GM12801 (cell line): Measurements from ENCODE around the gene SLC7A10.

ENCODE experiments used
- TF ChIP-seq, protein P1 (sequence below): IDR thresholded peaks from one replicate; pipeline ENCODE4 v1.5.1; 2011; ENCODE audit warnings: control low read depth; ENCODE audit not compliant: insufficient read length; ENCODE audit errors: extremely low read depth

SLC7A10 gene

DNA sequence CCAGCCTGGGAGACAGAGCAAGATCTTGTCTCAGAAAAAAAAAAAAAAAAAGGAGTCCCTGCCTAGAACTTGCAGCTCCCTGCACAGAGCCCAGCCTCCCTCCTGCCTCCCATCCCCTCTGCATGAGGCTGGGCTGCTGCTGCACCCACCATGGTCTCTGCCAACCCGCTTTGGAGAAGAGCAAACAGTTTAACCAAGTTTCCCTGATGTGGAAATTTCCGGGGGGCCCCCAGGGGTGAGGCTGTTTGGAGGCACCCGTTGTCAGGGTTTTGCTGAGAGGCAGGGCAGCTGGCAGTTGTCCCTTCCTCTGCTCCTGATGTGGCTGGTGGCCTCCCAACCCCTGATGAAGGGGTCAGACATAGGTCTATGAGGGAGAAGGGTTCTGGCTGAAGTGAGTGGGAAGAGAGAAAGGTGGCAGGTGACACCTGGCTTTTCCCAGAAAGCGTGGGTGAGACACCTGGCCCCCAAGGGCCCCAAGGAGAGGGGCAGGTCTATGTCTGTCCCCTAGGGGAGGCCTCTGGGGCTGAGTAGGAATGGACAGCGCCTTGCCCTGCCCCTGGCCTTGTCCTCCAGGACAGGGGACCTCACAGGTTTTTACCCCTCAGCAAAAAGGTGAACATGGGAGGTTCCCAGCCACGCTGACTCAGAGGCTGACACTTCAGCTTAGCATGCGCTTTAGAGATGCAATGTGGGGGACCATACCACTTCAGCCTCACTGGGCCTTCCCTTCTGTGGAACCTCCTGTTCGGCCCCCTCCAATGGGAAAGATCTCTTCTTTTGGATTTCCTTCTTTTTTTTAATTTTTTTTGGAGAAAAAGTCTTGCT lies 26.0 kb downstream of the SLC7A10 start:
- TF ChIP-seq, protein P1, sequence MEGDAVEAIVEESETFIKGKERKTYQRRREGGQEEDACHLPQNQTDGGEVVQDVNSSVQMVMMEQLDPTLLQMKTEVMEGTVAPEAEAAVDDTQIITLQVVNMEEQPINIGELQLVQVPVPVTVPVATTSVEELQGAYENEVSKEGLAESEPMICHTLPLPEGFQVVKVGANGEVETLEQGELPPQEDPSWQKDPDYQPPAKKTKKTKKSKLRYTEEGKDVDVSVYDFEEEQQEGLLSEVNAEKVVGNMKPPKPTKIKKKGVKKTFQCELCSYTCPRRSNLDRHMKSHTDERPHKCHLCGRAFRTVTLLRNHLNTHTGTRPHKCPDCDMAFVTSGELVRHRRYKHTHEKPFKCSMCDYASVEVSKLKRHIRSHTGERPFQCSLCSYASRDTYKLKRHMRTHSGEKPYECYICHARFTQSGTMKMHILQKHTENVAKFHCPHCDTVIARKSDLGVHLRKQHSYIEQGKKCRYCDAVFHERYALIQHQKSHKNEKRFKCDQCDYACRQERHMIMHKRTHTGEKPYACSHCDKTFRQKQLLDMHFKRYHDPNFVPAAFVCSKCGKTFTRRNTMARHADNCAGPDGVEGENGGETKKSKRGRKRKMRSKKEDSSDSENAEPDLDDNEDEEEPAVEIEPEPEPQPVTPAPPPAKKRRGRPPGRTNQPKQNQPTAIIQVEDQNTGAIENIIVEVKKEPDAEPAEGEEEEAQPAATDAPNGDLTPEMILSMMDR: no peak

DNA sequence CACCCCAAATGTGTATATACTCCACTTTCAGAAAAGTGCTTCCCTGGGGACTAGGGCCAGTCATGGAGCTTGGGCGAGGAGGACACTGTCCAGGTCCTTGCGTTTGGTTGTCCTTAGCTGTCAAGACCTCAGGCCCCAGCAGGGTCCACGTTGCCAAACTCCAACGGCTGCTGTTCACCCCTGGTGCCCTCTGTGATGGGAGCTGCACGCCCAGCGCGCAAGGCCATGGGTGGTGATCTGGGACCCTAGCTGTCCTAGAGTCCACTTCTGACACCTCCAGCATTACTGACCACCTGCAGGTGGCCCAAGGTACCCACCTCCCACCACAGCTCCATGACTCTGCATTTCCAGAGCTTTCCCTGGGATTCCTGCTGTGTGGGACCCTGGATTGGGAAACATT lies 27.5 kb downstream of the SLC7A10 start:
- TF ChIP-seq, protein P1: no peak

DNA sequence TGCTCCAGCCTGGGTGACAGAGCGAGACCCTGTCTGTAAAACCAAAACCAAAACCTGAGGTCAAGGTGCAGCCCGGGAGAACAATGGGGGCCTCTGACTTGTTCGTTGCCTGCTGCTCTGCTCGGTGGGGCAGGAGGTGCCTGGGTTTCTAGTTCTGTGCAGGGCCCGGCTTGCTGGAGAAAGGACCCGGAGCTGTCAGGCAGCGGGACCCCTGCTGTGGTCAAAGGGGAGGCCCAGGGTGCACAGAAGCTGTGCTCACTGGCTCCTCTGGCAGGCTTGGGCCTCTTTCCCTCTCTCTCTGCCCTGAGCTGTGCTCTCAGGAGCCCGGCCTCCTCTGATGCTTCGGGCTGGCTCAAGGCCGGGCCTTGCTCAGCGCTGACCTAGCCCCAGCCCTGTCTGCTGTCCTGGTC lies 28.1 kb downstream of the SLC7A10 start:
- TF ChIP-seq, protein P1: no peak

DNA sequence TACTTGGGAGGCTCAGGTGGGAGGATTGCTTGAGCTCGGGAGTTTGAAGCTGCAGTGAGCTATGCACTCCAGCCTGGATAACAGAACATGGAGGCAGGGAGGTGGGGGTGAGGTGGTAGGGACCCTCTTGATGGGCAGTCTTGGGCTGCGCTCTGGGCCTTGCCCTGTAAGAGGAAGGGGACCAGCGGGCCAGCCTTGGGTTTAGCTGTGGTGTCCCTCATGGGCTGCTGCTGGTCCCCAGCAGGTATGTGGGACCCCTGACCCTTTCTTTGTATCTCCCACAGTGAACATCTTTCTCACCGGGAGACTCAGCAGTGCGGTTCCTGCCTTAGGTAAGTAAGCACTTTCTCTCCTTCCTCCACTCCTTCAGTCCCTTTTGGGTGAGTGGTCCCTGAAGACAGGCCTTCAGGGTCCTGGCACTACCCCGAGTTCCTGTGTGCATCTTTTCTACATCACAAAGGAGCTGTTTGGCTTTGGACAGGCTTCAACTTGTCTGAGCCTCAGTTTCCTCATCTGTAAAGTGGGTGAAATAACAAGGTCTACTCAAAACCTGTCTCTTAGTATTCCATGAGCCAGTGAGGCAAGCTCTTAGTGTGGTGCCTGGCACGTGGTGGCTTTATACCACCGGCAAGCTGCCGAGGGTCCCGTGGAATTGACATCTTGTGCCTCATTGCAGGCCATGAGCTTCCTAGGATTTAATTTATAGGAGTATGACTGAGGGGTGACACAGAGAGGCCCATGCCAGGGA lies 29.0 kb downstream of the SLC7A10 start:
- TF ChIP-seq, protein P1: no peak

DNA sequence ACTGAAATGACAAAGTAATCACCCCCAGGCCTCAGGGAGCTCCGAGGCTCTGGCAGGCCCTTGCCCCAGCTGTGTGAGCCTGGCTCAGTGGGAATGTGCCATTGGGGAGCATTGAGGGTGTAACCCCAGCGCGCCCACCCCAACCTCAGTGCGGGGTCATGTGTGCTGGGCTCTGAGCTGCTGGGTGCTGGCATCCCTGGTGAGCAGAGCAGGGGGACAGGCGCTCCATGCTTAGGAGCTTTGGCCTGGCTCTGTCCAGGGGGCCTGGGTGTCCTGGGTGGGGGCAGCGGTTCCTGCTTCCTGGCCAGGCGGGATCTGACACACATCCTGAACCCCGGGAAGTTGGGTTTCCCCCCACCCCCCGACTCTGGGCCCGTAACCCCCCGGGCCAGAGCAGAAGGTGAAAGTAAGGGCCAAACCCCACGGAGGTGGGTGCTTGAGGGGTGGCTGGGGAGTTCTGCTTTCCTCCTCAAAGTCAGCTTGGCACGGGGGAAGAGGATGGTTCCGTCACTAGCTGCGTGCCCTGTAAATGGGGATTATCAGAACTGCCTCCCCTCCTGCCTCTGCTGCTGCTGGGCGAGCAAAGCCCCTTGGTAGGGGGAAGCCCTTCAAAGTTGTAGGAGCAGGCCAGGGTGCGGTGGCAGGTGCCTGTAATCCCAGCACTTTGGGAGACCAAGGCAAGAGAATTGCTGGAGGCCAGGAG lies 29.9 kb downstream of the SLC7A10 start:
- TF ChIP-seq, protein P1: no peak

DNA sequence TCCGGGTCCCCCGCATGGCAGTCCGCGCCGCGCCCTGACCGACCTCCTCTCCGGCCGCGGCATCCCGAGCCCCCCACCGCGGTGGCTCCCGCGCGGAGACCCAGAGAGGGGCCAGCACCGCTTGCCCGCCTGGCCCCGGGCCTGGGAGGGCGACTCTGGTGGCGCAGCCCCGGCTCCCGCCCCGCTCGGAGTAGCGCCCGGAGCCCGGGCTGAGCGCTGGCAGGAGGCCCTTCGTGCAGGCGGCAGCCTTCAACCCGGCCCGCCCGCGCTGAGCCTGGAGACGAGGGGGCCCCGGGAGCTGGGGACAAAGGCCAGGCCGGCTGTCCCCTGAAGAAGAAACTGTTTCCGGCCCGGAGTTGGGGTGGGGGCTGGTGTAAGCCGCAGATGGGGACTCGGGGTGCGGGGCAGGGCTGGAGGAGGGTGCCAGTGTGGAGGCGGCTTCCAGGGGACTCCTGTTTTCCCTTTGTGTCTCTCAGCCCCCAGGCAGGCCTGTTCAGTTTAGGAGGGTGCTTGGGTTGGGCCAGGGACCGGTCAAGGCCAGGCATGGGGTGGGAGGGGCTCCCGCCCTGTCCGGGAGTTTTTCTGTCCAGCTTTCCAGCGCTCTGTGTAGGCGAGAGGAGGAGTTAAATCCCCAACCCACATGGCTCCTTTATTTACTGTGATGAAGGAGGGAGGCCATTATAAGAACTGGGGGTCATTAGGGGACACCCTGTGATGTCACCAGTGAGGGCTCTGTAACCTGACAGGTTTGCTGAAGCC lies 30.6 kb downstream of the SLC7A10 start:
- TF ChIP-seq, protein P1: no peak
